GM12878 (cell line): Measurements from ENCODE around the gene GOLPH3. TPM values are rescaled to one million over a fixed set of nuclear protein-coding genes. Genes with fewer than 3 reads are reported as not detected.

Experiments
- ATAC-seq: fragments of 200-7000 bp; cut with Tn5 transposase; 3 replicates; pipeline ENCODE4 v1.9.1; 2020; ENCODE audit warnings: mild to moderate bottlenecking, moderate library complexity
- BruUV-seq: library from RNA; stranded (reverse); fragments of 400-500 nt; replicated peaks from 2 replicates; lab custom pipeline; 2021; lab: Mats Ljungman, UMichigan
- CTCF ChIA-PET: fragments of 300-600 bp; sonication (Branson Sonifier 250); formaldehyde crosslinking; extraction: SDS; loops from one replicate; lab custom pipeline; 2021; ENCODE audit warnings: inconsistent platforms; lab: Yijun Ruan, JAX
- POLR2A ChIA-PET: fragments of 350-600 bp; formaldehyde crosslinking; extraction: SDS; loops from one replicate; lab custom pipeline; 2021; ENCODE audit warnings: inconsistent platforms; lab: Charles Lee
- RAD21 ChIA-PET: fragments of 300-600 bp; sonication (Branson Sonifier 250); formaldehyde crosslinking; loops from one replicate; lab custom pipeline; 2023; ENCODE audit warnings: antibody characterized with exemption; ENCODE audit not compliant: unreplicated experiment; lab: Charles Lee
- SMC1A ChIA-PET: fragments of 300-600 bp; sonication (Branson Sonifier 250); formaldehyde crosslinking; loops from one replicate; lab custom pipeline; 2023; ENCODE audit not compliant: unreplicated experiment, uncharacterized antibody; lab: Charles Lee
- DNase-seq: peaks from one replicate; pipeline ENCODE4 v3.0.0-alpha.2; 2011; ENCODE audit warnings: low read depth, low spot score
- FAIRE-seq: peaks from 3 replicates; lab custom pipeline; 2011; peaks lifted over from hg19 to GRCh38; lab: Jason Lieb, UNC
- H2AFZ ChIP-seq: 2 replicates; pipeline ENCODE4 v1.6.0; 2011; ENCODE audit warnings: low read depth, low read length, control low read depth; ENCODE audit not compliant: control insufficient read depth
- H3K27ac ChIP-seq: 2 replicates; pipeline ENCODE4 v1.5.1; 2011; ENCODE audit warnings: control low read depth; ENCODE audit not compliant: control insufficient read depth, insufficient read depth
- H3K27me3 ChIP-seq, 2 experiments: replicated peaks in 1 of 2; 2 replicates each; pipeline versions ENCODE4 v1.6.0 to v1.6.1; 2011; ENCODE audit warnings: low read length in 1 of 2; ENCODE audit not compliant: control insufficient read depth in 2 of 2, insufficient read depth in 2 of 2
- H3K36me3 ChIP-seq, 2 experiments: 2 replicates each; pipeline ENCODE4 v1.5.1; 2011; ENCODE audit warnings: low read length in 1 of 2; ENCODE audit not compliant: control insufficient read depth in 2 of 2, insufficient read depth in 2 of 2
- H3K4me1 ChIP-seq: 2 replicates; pipeline ENCODE4 v1.6.1; 2011; ENCODE audit warnings: mild to moderate bottlenecking, low read length, moderate library complexity, mixed read lengths; ENCODE audit not compliant: control insufficient read depth, insufficient read depth
- H3K4me2 ChIP-seq: 2 replicates; pipeline ENCODE4 v1.6.0; 2011; ENCODE audit warnings: control low read depth; ENCODE audit not compliant: control insufficient read depth, insufficient read depth
- H3K4me3 ChIP-seq: fragments of 200-600 bp; sonication (generic); 2 replicates; pipeline ENCODE4 v1.5.1; 2016
- H3K79me2 ChIP-seq: 2 replicates; pipeline ENCODE4 v1.6.0; 2011; ENCODE audit warnings: low read length; ENCODE audit not compliant: control insufficient read depth, insufficient read depth
- H3K9ac ChIP-seq: 2 replicates; pipeline ENCODE4 v1.8.0; 2011; ENCODE audit warnings: low read length, control low read depth, mixed read lengths; ENCODE audit not compliant: control insufficient read depth, insufficient read depth
- H3K9me3 ChIP-seq: replicated peaks from 3 replicates; pipeline ENCODE4 v1.5.1; 2011; ENCODE audit warnings: mild to moderate bottlenecking, low read length; ENCODE audit not compliant: control insufficient read depth, insufficient read depth
- H4K20me1 ChIP-seq: 2 replicates; pipeline ENCODE4 v1.6.0; 2011; ENCODE audit not compliant: control insufficient read depth, insufficient read depth
- ASH2L ChIP-seq: fragments of 300-600, 200-600 bp; sonication (generic); IDR thresholded peaks from 2 replicates; pipeline ENCODE4 v1.6.1; 2017; ENCODE audit warnings: low read depth, mild to moderate bottlenecking, borderline replicate concordance
- CBX5 ChIP-seq: sonication (generic); IDR thresholded peaks from 2 replicates; pipeline ENCODE4 v1.6.1; 2016; ENCODE audit warnings: low read depth, moderate library complexity, mild to moderate bottlenecking, inconsistent platforms
- E4F1 ChIP-seq: fragments of 450-650 bp; IDR thresholded peaks from 2 replicates; pipeline ENCODE4 v1.6.1; 2018; ENCODE audit warnings: borderline replicate concordance, mild to moderate bottlenecking; ENCODE audit not compliant: partially characterized antibody
- EGR1 ChIP-seq, 2 experiments: IDR thresholded peaks; 1 replicate in 1 of 2; 2 replicates in 1 of 2; pipeline ENCODE4 v1.6.1; 2011 to 2012; ENCODE audit warnings: low read depth in 2 of 2, low read length in 2 of 2, borderline replicate concordance in 1 of 2, mild to moderate bottlenecking in 1 of 2, moderate library complexity in 1 of 2
- IRF4 ChIP-seq: IDR thresholded peaks from 2 replicates; pipeline ENCODE4 v1.6.1; 2011; ENCODE audit warnings: low read depth, low read length
- KDM1A ChIP-seq: fragments of 200-600 bp; sonication (generic); IDR thresholded peaks from 2 replicates; pipeline ENCODE4 v1.6.1; 2016; ENCODE audit warnings: borderline replicate concordance
- MYB ChIP-seq: fragments of 150-350 bp; IDR thresholded peaks from 2 replicates; pipeline ENCODE4 v1.6.1; 2014; ENCODE audit warnings: mild to moderate bottlenecking, low read depth, low read length, borderline replicate concordance
- MYC ChIP-seq: IDR thresholded peaks from 2 replicates; pipeline ENCODE4 v1.6.1; 2011; ENCODE audit warnings: mild to moderate bottlenecking, low read length, moderate library complexity, inconsistent platforms; ENCODE audit not compliant: insufficient read depth, insufficient replicate concordance, insufficient read length, severe bottlenecking
- PAX5 ChIP-seq: IDR thresholded peaks from 2 replicates; pipeline ENCODE4 v1.6.1; 2011; ENCODE audit warnings: low read depth, low read length, borderline replicate concordance
- RELB ChIP-seq: fragments of 450-650 bp; IDR thresholded peaks from 2 replicates; pipeline ENCODE4 v1.6.1; 2017; ENCODE audit warnings: low read depth, mild to moderate bottlenecking, moderate library complexity
- REST ChIP-seq: IDR thresholded peaks from 2 replicates; pipeline ENCODE4 v1.6.1; 2012; ENCODE audit warnings: mild to moderate bottlenecking, low read depth, low read length
- SMARCA5 ChIP-seq: fragments of 450-650 bp; IDR thresholded peaks from 2 replicates; pipeline ENCODE4 v1.6.1; 2017; ENCODE audit warnings: mild to moderate bottlenecking
- SREBF2 ChIP-seq: IDR thresholded peaks from 2 replicates; pipeline ENCODE4 v1.6.1; 2012; ENCODE audit warnings: mild to moderate bottlenecking, low read length
- SUPT20H ChIP-seq: IDR thresholded peaks from 2 replicates; pipeline ENCODE4 v1.6.1; 2011; ENCODE audit warnings: low read depth, mild to moderate bottlenecking, low read length, moderate library complexity, borderline replicate concordance; ENCODE audit not compliant: control insufficient read depth
- TCF7 ChIP-seq: IDR thresholded peaks from 2 replicates; pipeline ENCODE4 v1.6.1; 2014; ENCODE audit warnings: antibody characterized with exemption, borderline replicate concordance
- ZNF274 ChIP-seq: IDR thresholded peaks from one replicate; pipeline ENCODE4 v1.8.0; 2011; ENCODE audit not compliant: insufficient read length, insufficient read depth
- ZNF384 ChIP-seq: IDR thresholded peaks from 2 replicates; pipeline ENCODE4 v1.6.1; 2012; ENCODE audit warnings: low read depth, mild to moderate bottlenecking, low read length, improper control_type of control experiment, borderline replicate concordance
- WGBS: methylation state at CpG from one replicate; pipeline ENCODE4 v1.1.6; 2016; ENCODE audit warnings: low lambda C conversion rate; ENCODE audit not compliant: insufficient replicate concordance, insufficient coverage; ENCODE audit errors: missing lambda C conversion rate; 5-methylcytosine and 5-hydroxymethylcytosine counted together
- in situ Hi-C: fragments of 300-500 bp; cut with MboI; formaldehyde crosslinking; loops from 9 replicates; pipeline ENCODE4 v1.14.3; 2018; ENCODE audit warnings: mixed read lengths
- intact Hi-C: fragments of 100-400 bp; cut with micrococcal nuclease; formaldehyde crosslinking; loops from one replicate; pipeline ENCODE4 v1.14.2; 2022; ENCODE audit not compliant: unreplicated experiment
- polyA plus RNA-seq, 11 experiments: library from polyadenylated mRNA; depleted of rRNA in 4 of 11; unstranded in 6 of 11; stranded (reverse) in 5 of 11; fragments of >200 nt; fragmentation: Nextera tagmentation in 4 of 11; fragmentation: Illumina TruSeq in 1 of 11; extraction: Ambion mirVana in 4 of 11; extraction: Trizol in 1 of 11; gene quantifications; 1 replicate in 1 of 11; 2 replicates in 10 of 11; pipeline versions ENCODE4 v1.2.1 to v1.2.3, GENCODE V29; 2011 to 2016; ENCODE audit warnings: inconsistent platforms in 2 of 11, missing spikeins in 2 of 11, low read depth in 1 of 11
- total RNA-seq, 4 experiments: library from RNA; depleted of rRNA in 3 of 4; stranded (reverse); fragments of >200 nt in 3 of 4; fragmentation: Illumina TruSeq in 1 of 4; extraction: Trizol in 1 of 4; gene quantifications; 2 replicates each; pipeline versions ENCODE4 v1.2.1 to v1.2.3, GENCODE V29; 2013 to 2021

The GOLPH3 gene
- total and polyA plus RNA-seq, 10 of the 15 experiments (the other 5 are each of a cell fraction or from before 2014, with no cell fraction given) = 14.0 to 79.7 (median 43.2) TPM

GRCh38 chr5:32102254-32102986, 71.7 kb downstream of the GOLPH3 start:
- in situ Hi-C loops = no loop called here
- intact Hi-C loops = no loop called here
- RAD21 ChIA-PET = no interaction called here
- DNase-seq (no peak), ATAC-seq (no peak), FAIRE-seq (no peak)
- SMC1A ChIA-PET = no interaction called here
- no peaks in the 10 kb centered on the region for H4K20me1 ChIP-seq
- no peaks in the 10 kb centered on the region for H3K27me3 ChIP-seq
- CTCF ChIA-PET = no interaction called here
- H3K79me2 ChIP-seq = no peaks in the 10 kb centered on the region
- H3K27ac ChIP-seq = no peak overlapping the region
- H3K36me3 ChIP-seq = peaks cover 7 to 28% of the 10 kb centered on the region in 2 experiments
- H2AFZ ChIP-seq = no peak overlapping the region
- no peaks in the 10 kb centered on the region for H3K4me1 ChIP-seq
- 91% methylated on average over 12 of the region's 12 CpGs for WGBS
- no TSS peak for BruUV-seq
- POLR2A ChIA-PET = no interaction called here
- H3K4me3 ChIP-seq = no peak overlapping the region
- H3K4me2 ChIP-seq = no peak overlapping the region
- no peak overlapping the region for H3K9ac ChIP-seq
- no peaks in the 10 kb centered on the region for H3K9me3 ChIP-seq
- TF ChIP-seq SMARCA5 (no peak), TCF7 (no peak), PAX5 (no peak), MYC (no peak), MYB (no peak), ZNF274 (no peak), SUPT20H (no peak), SREBF2 (no peak), E4F1 (no peak), ASH2L (no peak), EGR1 (IDR thresholded peaks at IDR 0.05; ENCODE audit: borderline replicate concordance in 1 of 2, low read depth in 2 of 2, low read length in 2 of 2) (no peak), IRF4 (no peak), RELB (no peak), ZNF384 (no peak), CBX5 (no peak), KDM1A (no peak), REST (no peak)
